GM18907 (cell line): ENCODE measurements around the gene SLC7A8.

ENCODE experiments used
- ATAC-seq: cut with Tn5 transposase; IDR thresholded peaks from one replicate; pipeline ENCODE4 v1.9.1; 2021; ENCODE audit warnings: mild to moderate bottlenecking, moderate library complexity; ENCODE audit not compliant: unreplicated experiment

The SLC7A8 gene

DNA sequence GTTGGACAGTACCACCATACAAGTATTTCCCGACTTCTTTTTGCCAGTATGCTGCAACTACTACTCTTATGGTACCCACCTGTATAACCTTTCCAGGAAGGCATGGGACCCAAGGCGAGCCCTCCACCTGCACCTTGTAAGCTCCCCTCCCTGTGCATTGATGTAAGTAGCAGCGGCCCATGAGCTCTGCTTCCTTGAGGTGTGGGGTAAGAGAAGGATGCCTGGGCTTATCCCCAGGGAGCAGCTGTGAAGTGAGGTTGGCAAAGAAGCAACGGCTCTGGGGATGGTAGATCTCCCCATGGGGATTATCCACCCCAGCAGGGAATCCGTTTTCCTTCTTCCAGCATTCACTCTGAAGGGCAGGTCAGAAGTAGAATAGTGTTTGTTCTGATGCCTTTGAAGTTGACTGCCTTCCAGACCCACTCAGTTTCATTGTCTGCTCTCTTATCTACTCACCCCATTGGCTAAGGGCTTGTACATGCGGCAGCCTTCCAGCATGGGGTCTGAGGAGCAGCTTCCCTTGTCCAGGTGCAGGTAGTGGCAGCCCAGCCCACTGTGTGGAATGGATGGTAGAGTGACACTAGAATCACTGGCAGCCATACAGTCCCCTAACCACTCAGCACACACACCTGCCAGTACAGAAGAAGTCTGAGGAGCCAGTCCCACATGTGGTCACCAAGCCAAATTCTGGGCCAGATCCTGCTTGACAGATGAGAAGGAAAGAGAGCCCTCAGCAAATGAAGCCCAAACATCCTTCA lies 82.1 kb downstream of the SLC7A8 start:
- ATAC-seq, result no peak

DNA sequence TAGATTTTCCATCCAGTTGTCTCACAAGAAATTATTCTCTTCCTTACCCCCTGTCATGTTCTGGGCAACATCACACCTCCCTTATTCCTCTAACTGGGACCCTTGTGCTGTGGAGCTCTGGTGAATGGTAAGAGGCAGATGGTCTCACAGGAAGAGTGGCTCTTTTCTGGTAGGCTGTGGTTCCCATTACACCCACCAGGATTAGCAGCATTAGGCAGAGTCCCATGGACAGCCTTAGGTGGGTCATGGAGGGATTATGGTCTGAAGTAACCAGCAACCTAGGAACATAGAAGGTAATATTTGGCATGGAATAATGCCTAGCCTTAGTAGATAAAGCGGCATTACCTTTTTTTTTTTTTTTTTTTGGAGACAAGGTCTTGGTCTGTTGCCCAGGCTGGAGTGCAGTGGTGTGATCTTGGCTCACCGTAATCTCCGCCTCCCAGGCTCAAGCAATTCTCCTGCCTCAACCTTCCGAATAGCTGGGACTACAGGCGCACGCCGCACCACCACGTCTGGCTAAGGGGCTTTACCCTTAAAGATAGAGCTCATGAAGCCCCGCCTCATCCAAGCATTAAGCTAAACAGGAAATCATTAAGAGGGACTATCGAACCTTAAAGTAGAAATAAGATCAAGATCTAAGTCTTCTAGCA lies 84.1 kb downstream of the SLC7A8 start:
- ATAC-seq, result no peak

DNA sequence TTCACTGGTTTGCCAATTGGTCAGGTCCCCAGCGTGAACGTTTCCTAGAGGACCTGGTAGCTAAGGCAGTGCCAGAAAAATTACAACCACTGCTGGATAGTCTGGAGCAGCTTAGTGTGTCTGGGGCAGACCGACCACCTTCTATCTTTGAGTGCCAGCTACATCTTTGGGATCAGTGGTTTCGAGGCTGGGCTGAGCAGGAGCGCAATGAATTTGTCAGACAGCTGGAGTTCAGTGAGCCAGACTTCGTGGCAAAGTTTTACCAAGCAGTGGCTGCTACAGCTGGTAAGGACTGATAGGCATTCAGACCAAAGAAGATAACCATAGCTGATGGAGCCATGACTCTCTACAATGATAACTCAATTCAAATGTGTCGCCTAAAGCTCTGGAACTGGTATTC lies 85.7 kb downstream of the SLC7A8 start:
- no peak for ATAC-seq

DNA sequence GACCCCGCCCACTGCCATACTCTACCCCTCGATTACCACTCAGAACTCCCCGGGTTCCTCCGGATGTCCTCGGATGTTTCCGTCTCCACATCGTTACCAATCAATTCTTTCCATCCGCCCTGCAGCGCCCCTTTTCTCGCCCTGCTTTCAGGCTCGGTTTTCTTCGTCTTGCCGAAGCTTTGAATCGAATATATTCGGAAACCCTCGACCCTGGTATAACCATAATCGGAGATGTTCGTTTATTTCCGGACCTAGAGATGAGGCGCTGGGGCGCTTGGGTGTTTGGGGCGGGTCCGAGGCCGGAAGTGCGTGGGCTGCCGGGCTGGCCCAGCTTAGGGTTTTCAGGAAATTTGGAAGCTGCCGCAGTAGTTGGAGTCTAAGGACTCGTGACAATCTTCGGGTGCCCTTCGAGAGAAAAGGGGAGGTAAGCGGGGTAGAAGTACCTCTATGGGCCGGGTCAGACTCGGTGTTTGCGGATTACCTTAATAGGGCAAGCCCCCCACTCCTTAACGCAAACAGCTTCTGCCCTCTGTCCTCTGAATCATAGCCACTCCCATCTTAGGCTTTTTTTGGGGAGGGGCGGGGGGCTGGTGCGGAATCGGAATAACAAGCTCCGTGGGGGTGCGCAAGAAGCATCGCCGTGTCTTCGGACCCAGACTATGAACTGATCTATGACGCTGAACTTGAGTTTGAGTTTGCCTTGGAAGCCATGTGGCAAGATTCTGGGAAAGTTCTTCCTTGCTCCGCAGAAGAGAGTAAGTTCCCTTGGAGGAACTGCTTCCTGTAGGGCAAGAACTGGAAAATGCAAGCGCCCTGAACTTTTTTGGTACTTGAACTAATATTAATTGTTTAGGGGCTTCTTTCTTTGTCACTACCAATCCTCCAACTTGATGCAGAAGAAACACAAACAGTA lies 88.0 kb downstream of the SLC7A8 start, which contains the start of gene C14orf119:
Gene C14orf119, plus strand, starts transcription at position 310 of the 913 bp plus-strand sequence. CDS start 2,154 bp downstream, outside the sequence.
- peak; percentile 94 for ATAC-seq

DNA sequence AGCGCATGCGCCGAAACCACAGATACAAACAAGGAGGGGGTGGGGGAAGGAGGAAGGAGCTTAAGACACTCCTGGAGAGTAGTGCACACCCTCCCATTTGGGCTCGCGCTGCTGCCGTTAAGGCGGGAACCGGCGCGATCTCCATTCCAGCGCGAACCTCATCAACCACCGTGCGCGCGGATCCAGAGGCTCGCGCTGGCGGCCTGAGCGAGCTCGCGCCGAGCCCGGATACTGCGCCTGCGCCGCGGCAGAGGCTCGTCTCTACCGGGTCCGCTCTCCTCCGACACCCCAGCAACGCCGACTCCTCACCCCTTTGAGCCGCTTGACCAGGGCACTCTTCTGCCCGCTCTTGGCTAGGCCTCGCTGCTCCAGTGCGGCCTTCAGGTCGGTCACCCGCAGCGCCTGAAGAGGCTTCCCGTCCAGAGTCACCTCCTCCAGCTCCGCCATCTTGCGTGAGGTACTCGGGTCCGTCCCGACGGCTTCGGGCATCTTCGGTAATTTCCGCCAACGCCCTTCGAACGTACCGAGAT lies 88.7 kb downstream of the SLC7A8 start, which contains the start of gene ACIN1:
Gene ACIN1, minus strand, starts transcription at position 471 of the 530 bp plus-strand sequence. Its CDS starts 24 bp downstream, at position 447.
- peak; percentile 43 for ATAC-seq

DNA sequence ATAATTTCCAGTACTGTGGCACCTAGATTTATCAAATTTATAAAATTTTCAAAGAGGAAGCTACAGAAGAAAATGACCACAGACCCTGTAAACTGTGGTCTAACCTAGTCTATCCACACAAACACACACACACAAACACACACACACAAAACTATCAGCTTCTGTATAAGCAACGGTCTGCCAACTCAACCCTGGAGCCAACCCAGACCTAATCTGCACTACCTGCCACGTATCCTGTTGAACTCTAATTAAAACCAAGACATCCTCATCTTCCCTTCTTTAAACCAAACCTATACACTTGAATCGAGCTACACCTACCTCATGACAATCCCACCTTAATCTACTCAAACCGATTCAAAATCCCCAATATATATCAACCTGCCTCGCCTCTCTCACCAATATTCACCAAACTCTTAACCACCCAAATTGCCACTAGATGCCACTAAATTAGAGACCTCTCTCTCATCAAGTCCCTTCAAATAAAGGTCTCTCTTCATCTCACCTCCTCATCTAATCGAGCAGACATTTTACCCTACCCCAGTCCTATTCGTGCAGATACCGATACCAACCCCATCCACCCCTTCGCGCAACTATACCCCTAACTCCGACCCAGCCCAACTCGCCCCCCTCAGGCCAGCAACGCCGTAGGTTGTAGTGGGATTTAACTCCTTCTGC lies 89.3 kb downstream of the SLC7A8 start:
- no peak for ATAC-seq

DNA sequence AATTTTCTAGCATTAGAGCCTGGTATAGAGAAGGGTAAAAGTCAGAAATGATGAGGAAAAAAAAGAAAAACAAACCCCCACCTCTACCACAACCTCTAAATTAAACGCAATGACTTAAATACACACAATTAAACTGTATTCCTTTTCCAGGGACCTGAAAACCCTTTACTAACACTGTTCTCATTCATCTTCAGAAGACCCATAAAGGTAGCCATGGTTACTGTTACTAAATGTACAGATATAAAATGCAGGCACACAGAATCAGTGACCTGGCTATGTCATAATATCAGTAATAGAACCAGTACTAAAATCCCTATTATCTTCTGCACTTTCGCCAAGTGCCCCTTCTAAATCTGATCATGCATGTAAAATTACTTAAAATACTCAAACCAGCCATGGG lies 89.9 kb downstream of the SLC7A8 start:
- no peak for ATAC-seq

DNA sequence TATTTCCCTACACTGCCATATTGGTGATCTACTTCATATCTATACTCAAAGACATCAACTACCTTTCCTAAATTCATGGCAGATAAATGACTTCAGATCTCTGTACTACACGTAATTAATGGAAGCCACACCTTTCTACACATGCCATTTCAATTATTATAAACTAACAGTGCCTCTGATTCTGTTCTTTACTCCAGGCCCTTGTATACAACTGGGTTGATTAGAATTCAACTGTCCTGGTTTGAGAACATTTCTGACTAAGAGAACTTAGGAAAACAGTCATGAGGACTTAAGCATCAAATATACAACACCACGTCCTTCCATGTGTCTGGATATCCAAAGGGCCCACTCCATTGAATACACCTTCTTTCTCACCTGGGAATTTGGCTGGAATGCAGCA lies 90.4 kb downstream of the SLC7A8 start:
- ATAC-seq, result no peak

DNA sequence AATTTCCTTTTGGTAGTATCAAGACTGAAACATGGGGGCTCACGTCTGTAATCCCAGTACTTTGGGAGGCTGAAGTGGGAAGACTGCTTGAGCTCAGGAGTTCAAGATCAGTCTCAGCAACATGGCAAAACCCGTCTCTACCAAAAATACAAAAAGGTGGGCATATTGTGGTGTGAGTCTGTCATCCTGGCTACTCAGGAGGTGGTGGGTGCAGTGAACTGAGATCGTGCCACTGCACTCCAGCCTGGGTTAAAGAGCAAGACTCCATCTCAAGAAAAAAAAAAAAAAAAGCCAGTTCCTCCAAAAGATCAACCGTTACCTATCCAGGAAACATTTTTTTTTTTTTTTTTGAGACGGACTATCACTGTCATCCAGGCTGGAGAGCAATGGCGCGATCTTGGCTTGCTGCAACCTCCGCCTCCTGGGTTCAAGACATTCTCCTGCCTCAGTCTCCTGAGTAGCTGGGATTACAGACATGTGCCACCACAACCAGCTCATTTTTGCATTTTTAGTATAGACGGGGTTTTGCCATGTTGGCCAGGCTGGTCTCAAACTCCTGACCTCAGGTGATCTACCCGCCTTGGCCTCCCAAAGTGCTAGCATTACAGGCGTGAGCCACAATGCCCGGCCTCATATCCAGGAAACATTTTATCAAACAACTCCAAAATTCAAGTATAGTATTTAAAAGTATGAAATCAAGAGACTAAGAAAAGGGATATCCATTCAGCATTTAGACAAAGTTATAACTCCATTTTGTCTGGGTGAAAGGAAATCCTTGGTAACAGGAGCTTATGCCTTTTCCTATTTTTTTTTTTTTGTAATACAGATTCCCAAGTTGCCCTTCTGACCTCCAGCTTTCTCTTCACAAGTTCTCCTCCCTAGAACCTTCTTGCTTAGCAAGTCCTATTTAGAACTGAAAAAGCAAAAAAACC lies 91.9 kb downstream of the SLC7A8 start:
- no peak for ATAC-seq

DNA sequence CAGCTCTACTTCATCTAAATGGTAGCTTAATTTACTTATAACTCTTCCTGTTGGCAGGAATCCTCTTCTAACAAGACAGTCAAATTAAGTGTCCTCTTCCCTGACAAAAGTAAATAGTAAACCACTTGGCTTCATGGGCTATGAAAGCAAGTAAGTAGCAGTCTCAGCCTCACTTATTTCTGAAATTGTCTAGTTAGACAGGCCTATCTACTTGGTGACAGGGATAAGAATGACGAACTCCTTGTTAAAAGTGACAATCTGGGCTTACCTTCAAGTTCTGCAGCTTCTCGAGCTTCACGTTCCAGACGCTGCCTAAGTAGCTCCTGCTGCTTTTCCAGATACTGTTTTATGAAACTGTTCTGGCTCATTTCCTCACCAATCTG lies 93.2 kb downstream of the SLC7A8 start:
- no peak for ATAC-seq

DNA sequence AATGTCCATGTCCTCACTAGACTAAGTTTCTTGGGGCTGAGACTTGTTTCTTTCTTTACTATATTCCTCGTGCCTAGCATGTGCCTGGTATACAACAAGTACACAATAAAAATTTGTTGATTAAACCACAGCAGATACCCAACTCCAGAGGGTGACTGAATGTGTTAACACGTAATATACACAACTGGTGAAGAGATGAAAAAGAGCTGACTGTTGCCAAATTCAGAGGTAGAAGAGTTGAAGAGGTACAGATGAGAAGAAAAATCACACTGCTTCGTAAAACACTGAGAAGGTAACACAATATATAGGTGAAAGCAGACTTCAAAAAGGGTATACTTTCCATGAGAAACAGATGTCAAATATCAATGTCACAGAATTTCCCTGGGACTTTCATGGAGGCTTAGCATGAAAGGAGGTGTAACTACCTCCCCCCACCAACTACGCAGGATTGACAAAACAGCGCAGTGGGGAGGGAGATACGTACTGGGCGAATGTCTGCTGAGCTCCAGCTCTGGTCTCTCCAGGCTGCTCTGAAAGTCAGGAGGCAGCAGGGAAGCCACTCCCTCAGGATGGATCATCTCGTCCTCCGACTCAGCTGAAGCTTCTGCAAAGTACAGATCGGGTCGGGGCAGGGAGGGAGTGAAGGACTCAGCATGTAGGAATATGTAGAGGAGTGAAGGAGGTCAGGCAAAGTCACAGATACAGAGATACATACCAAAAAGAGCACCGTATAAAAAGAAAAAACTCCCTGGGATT lies 93.8 kb downstream of the SLC7A8 start:
- ATAC-seq, result no peak

DNA sequence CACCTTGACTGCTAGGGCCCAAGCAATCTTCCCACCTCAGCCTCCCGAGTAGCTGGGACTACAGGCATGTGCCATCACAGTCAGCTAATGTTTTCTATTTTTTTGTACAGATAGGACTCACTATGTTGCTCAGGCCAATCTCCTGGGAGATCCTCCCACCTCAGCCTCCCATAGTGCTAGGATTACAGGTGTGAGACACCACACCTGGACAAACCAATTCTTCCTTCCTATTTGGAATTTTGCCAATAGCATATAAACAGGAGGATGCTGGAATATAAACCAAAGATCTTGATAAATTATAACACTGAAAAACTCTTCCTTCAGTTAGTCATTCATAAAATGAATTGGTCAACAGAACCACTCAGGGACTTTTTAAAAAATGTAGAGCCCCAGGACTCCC lies 96.9 kb downstream of the SLC7A8 start:
- ATAC-seq, result no peak

DNA sequence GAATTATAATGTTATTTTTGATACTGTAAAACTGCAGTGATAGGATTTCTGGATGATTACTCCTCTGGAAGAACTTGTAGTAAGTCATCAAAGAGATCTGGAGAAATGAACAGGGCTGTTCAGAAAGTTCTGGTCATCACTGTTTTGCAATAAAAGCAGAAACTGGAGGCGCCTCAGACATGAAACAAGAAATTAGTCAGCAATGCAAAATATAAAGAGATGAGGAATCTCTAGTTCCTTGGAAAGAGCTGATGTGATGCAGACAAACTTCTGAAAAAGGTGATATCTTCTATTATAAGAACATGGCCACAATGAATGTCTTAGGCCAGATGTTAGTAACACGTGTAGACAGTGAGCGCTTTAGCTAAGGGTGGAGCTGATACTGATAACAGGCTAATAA lies 98.0 kb downstream of the SLC7A8 start:
- ATAC-seq, result no peak

DNA sequence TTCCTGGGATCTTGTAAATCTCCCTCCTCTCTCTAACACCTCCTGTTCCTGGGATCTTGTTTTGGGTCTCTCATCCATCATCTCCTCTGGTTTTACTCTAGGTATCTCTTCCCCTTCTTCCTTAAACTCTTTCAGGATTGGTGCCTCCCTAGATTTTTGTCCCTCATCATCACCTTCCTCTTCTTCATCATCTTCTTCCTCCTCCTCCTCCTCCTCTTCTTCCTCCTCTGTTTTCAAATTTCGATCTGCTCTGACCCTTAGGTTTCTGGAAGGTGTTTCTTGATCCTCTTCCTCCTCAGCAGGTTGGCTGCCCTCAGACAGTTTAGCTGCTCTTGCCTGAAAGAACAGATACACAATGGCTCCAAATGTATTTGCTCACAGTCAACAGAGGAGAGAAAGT lies 103.0 kb downstream of the SLC7A8 start:
- no peak for ATAC-seq

DNA sequence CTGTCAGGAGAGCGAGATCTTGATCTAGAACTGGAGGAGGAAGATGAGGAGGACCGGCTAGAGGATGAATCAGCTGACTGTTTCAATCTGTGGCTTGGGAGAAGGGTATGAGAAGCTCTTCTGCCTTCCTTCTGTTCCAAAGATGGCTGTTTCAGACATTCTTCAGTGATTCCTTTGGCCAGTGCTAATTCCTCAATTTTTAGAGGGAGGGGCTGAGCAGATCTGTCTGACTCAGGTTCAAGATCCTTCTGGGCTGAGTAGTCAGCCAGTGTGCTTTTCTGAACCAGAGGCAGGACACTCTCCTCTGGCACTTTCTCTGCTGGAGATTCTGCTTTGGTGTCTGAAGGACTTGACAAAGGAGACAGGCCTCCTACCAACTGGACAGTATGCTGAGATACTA lies 103.7 kb downstream of the SLC7A8 start:
- ATAC-seq, result no peak

DNA sequence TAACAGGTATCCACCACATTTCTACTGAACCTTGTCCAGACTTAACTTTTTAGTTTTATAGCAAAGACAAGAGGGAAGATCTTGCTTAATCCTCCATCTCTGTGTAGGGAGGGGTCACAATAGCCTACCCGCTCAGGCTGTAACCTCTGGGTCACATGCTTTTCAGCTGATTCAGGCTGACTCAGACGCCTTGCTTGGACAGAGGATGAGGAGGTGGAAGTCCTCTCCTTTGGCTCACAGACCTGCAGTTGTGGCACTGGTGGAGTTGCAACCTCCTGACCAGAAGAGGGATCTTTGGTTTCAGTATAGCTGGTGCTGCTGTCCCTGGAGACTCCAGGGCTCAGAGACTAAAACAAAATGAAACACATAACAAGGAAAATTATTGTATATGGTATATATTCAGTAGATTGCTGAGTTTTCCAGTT lies 104.8 kb downstream of the SLC7A8 start:
- ATAC-seq, result no peak

DNA sequence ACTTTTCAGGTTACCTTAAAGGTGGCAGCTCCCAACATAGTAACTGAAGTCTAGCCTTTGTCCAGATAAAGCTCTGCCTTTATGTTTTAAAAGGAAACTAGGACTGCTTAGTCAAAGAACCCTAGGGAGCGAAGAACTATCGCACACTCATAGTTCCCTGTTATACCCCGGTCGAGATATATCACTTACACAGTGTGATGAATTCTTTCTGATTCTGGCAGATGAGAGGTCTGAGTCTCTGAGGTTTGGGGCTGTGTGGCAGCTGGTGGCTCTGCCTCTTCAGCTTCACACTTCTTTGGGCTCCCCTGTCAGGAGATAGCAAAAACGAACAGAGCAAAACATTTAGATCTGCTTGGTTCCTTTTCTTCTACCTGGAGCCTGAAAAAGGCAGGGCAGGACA lies 105.5 kb downstream of the SLC7A8 start:
- ATAC-seq, result no peak

DNA sequence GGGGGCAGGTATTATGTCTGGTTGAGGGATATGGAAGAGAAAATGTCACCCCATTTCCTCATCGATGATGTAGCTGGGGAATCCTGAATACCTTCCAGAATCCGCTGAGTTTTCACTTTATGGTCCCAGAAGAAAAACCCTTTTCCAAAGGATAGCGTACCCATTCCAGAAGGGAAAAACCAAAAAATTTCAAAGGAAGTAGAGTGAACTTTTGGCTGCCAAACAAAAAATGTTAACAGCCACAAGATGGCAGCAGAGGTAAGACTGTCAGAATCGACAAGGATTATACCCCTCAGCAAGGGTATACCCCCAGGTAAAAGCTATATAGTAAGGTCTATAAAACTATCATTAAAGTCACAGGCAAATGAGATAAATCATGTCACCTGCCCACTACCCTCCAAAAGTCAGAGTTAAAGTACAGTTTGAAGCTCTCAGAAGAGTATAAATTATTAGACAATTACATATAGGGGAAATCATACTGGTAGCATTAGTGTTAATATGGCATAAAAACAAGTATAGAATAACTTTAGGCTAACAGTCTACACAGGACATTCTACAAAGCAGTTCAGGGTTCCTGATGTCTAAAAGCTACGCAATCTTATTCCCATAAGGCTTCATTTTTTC lies 106.6 kb downstream of the SLC7A8 start:
- no peak for ATAC-seq
